Measurements from ENCODE around the gene PIK3R1. TPM values are rescaled to one million over a fixed set of nuclear protein-coding genes. Genes with fewer than 3 reads are reported as not detected.

PIK3R1 gene
- polyA plus RNA-seq, 1 donor (not counting 4 experiments of a cell fraction or from before 2014, with no cell fraction given), result 16.7 TPM

DNA sequence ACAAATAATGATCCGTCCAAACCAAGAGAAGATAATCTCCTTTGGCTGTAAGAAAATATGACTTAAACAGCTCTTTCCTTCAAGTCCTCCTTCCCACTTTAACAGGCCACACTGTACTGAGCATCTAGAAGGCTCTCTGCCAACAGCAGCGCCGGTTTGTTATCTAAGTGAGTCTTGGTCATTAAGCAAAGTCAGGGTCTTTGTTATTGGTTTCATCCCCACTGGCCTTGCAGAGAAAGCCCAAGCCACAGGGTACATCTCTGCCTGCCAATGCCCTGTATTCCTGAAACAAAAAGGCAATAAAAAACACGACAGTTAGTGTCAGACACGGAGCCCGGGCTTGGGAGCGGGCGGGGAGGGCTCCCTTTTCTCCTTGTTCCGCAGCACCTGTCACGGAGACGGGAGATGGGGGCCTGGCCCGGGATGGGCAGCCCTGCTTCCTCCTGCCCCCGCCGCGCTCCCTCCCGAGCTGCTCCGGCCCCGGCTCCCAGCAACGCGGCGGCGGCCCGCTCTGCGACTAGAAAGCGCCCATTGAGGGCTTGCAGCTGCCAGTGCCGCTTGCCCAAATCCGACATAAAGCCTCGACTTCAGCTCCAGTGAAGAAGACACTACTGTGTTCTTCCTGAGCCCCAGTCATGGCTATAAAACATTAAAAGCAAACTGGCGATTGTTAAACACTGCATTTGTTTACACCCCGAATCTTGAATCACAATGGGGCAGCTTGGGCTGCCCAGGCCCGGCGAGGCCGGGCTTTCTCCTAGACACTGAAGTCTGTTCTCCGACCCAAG lies 28.1 kb upstream of the PIK3R1 start:
- H3K36me3 ChIP-seq (ENCODE audit: control insufficient read depth in 2 of 2, extremely low read depth in 1 of 2, insufficient read depth in 2 of 2, low read length in 2 of 2), result no peaks in the 10 kb centered on the region
- H3K79me2 ChIP-seq (ENCODE audit: control insufficient read depth, insufficient read depth, low read length), result no peaks in the 10 kb centered on the region
- no peak overlapping the region for H3K4me2 ChIP-seq (ENCODE audit: control insufficient read depth, extremely low read depth, insufficient read depth, low read depth, low read length)
- no peaks in the 10 kb centered on the region for H3K9me3 ChIP-seq (ENCODE audit: control insufficient read depth, low read depth, low read length)
- H3K9me1 ChIP-seq (ENCODE audit: control insufficient read depth, extremely low read depth, insufficient read depth, low read length), result no peaks in the 10 kb centered on the region
- dilution Hi-C loops (cut with MboI; ENCODE audit: extremely low pct_ligation_motif_present, low sequenced_read_pairs), result no loop called here
- H4K20me1 ChIP-seq (ENCODE audit: control insufficient read depth, extremely low read depth, insufficient read depth, low read length), result no peaks in the 10 kb centered on the region
- no peak overlapping the region for H2AFZ ChIP-seq (ENCODE audit: control insufficient read depth, low read length)
- TF ChIP-seq, protein P1, sequence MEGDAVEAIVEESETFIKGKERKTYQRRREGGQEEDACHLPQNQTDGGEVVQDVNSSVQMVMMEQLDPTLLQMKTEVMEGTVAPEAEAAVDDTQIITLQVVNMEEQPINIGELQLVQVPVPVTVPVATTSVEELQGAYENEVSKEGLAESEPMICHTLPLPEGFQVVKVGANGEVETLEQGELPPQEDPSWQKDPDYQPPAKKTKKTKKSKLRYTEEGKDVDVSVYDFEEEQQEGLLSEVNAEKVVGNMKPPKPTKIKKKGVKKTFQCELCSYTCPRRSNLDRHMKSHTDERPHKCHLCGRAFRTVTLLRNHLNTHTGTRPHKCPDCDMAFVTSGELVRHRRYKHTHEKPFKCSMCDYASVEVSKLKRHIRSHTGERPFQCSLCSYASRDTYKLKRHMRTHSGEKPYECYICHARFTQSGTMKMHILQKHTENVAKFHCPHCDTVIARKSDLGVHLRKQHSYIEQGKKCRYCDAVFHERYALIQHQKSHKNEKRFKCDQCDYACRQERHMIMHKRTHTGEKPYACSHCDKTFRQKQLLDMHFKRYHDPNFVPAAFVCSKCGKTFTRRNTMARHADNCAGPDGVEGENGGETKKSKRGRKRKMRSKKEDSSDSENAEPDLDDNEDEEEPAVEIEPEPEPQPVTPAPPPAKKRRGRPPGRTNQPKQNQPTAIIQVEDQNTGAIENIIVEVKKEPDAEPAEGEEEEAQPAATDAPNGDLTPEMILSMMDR (optimal IDR thresholded peaks at IDR 0.05 in 1 of 3, IDR thresholded peaks at IDR 0.05 in 1 of 3, conservative IDR thresholded peaks at IDR 0.05 in 1 of 3; ENCODE audit: extremely low read depth in 1 of 3, insufficient read depth in 2 of 3, low read length in 3 of 3), result no peak
- TF ChIP-seq EZH2 (IDR thresholded peaks at IDR 0.05; ENCODE audit: low read length), result no peak
- H3K4me1 ChIP-seq (ENCODE audit: control insufficient read depth, extremely low read depth, insufficient read depth, low read length), result peaks cover under 1% of the 10 kb centered on the region
- H3K27me3 ChIP-seq (ENCODE audit: control insufficient read depth, extremely low read depth, insufficient read depth, low read length), result no peaks in the 10 kb centered on the region
- DNase-seq (ENCODE audit: low read depth, low spot score) (no peak), FAIRE-seq (no peak)
- no peak overlapping the region for H3K9ac ChIP-seq (ENCODE audit: control insufficient read depth, extremely low read depth, insufficient read depth, low read length)
- no peak overlapping the region for H3K4me3 ChIP-seq (ENCODE audit: control insufficient read depth in 2 of 3, extremely low read depth in 1 of 3, insufficient read depth in 2 of 3, low read depth in 1 of 3, low read length in 3 of 3)
- no peak overlapping the region for H3K27ac ChIP-seq (ENCODE audit: control insufficient read depth, insufficient read depth, low read length)

DNA sequence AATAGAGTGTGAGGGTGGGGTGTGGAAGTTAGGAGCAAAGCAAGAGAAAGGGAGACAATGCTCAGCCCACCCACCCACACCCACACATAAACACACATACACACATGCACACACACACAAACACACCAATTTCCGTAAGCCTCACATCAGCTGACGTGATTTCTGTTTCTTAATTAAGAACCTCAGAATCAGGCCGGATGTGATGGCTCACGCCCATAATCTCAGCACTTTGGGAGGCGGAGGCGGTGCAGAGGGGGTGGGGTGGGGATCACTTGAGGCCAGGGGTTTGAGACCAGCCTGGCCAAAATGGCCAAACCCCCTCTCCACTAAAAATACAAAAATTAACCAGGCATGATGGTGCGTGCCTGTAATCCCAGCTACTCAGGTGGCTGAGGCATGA lies 26.4 kb upstream of the PIK3R1 start:
- Histone ChIP-seq H3K9me3 (ENCODE audit: control insufficient read depth, low read depth, low read length) (no peaks in the 10 kb centered on the region), H3K9ac (ENCODE audit: control insufficient read depth, extremely low read depth, insufficient read depth, low read length) (no peak overlapping the region), H2AFZ (ENCODE audit: control insufficient read depth, low read length) (no peak overlapping the region), H3K27me3 (ENCODE audit: control insufficient read depth, extremely low read depth, insufficient read depth, low read length) (no peaks in the 10 kb centered on the region), H3K27ac (ENCODE audit: control insufficient read depth, insufficient read depth, low read length) (no peak overlapping the region), H3K4me2 (ENCODE audit: control insufficient read depth, extremely low read depth, insufficient read depth, low read depth, low read length) (no peak overlapping the region), H3K9me1 (ENCODE audit: control insufficient read depth, extremely low read depth, insufficient read depth, low read length) (no peaks in the 10 kb centered on the region), H3K4me3 (ENCODE audit: control insufficient read depth in 2 of 3, extremely low read depth in 1 of 3, insufficient read depth in 2 of 3, low read depth in 1 of 3, low read length in 3 of 3) (no peak overlapping the region), H3K36me3 (ENCODE audit: control insufficient read depth in 2 of 2, extremely low read depth in 1 of 2, insufficient read depth in 2 of 2, low read length in 2 of 2) (no peaks in the 10 kb centered on the region), H3K79me2 (ENCODE audit: control insufficient read depth, insufficient read depth, low read length) (no peaks in the 10 kb centered on the region), H3K4me1 (ENCODE audit: control insufficient read depth, extremely low read depth, insufficient read depth, low read length) (peaks cover 16% of the 10 kb centered on the region), H4K20me1 (ENCODE audit: control insufficient read depth, extremely low read depth, insufficient read depth, low read length) (no peaks in the 10 kb centered on the region)
- dilution Hi-C loops (cut with MboI; ENCODE audit: extremely low pct_ligation_motif_present, low sequenced_read_pairs), result no loop called here
- no peak for FAIRE-seq
- DNase-seq (ENCODE audit: low read depth, low spot score), result no peak
- TF ChIP-seq, protein P1 (optimal IDR thresholded peaks at IDR 0.05 in 1 of 3, IDR thresholded peaks at IDR 0.05 in 1 of 3, conservative IDR thresholded peaks at IDR 0.05 in 1 of 3; ENCODE audit: extremely low read depth in 1 of 3, insufficient read depth in 2 of 3, low read length in 3 of 3), result no peak
- no peak for TF ChIP-seq EZH2 (IDR thresholded peaks at IDR 0.05; ENCODE audit: low read length)

All from keratinocyte (primary cell).